ENCODE results near the gene SYPL1.

The SYPL1 gene

DNA sequence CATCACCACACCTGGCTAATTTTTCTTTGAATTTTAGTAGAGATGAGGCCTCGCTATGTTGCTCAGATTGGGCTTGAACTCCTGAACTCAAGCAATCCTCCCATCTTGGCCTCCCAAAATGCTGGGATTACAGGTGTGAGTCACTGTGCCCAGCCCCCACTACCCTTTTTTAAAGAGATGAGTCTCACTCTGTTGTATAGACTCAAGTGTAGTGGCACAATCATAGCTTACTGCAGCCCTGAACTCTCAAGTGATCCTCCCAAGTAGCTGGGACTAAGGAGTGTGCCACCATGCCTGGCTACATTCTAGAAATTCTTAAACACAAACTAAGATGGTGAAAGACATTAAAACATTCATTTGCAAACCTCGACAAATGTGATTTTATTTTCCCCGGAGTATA is 12.6 kb downstream of the SYPL1 start:
- TF ChIP-seq FOXP2 (optimal IDR thresholded peaks at IDR 0.05; ENCODE audit: borderline replicate concordance, extremely low read depth, extremely low read length, insufficient read depth): no peak
- TF ChIP-seq, protein P1, sequence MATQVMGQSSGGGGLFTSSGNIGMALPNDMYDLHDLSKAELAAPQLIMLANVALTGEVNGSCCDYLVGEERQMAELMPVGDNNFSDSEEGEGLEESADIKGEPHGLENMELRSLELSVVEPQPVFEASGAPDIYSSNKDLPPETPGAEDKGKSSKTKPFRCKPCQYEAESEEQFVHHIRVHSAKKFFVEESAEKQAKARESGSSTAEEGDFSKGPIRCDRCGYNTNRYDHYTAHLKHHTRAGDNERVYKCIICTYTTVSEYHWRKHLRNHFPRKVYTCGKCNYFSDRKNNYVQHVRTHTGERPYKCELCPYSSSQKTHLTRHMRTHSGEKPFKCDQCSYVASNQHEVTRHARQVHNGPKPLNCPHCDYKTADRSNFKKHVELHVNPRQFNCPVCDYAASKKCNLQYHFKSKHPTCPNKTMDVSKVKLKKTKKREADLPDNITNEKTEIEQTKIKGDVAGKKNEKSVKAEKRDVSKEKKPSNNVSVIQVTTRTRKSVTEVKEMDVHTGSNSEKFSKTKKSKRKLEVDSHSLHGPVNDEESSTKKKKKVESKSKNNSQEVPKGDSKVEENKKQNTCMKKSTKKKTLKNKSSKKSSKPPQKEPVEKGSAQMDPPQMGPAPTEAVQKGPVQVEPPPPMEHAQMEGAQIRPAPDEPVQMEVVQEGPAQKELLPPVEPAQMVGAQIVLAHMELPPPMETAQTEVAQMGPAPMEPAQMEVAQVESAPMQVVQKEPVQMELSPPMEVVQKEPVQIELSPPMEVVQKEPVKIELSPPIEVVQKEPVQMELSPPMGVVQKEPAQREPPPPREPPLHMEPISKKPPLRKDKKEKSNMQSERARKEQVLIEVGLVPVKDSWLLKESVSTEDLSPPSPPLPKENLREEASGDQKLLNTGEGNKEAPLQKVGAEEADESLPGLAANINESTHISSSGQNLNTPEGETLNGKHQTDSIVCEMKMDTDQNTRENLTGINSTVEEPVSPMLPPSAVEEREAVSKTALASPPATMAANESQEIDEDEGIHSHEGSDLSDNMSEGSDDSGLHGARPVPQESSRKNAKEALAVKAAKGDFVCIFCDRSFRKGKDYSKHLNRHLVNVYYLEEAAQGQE (IDR thresholded peaks at IDR 0.05; ENCODE audit: insufficient read depth in 1 of 2, low read depth in 2 of 2, low read length in 2 of 2): no peak
- no peak for TF ChIP-seq SIN3A (IDR thresholded peaks at IDR 0.05; ENCODE audit: borderline replicate concordance, insufficient read depth, low read length)
- no peak for TF ChIP-seq POLR2AphosphoS5 (IDR thresholded peaks at IDR 0.05; ENCODE audit: low read depth, low read length)
- no peak for TF ChIP-seq TAF1 (IDR thresholded peaks at IDR 0.05; ENCODE audit: borderline replicate concordance, insufficient read depth, low read length)

DNA sequence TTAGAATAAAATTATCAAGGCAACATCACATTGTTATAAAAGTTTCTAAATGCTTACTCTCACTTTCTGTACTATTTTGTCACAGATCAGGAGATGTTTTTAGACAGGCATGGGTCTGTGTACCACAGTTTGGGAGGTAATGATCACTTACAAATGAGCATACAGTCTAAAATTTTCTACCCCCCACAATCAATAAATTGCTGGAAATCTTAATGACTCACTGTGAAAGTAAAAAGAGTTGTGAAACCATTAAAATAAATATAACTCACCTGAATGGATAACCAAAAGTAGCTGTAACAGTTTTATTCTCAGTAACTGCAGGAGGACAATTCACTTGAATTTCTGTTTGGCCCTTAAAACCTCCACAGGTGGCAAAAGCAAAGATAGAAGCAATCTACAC is 13.2 kb downstream of the SYPL1 start:
- TF ChIP-seq POLR2AphosphoS5 (IDR thresholded peaks at IDR 0.05; ENCODE audit: low read depth, low read length): no peak

DNA sequence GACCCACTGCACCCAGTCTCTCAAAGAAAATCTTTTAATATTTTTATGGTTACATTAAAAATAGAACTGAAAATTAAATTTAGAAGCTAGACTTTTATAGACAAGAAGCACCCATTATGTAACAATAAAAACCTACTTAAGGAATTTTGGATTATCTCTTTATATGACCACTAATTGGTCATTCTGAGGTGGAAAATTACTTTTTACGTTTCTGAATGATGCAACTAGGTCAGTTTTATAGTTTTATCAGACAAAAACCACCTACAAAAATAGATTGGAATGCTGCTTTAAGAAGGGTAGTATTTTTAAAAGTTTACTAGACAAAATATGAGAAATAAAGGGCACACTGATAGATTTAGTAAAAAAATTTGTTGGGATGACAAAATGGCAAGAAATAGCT is 16.5 kb downstream of the SYPL1 start:
- TF ChIP-seq POLR2AphosphoS5 (IDR thresholded peaks at IDR 0.05; ENCODE audit: low read depth, low read length): no peak
- no peak for TF ChIP-seq SIN3A (IDR thresholded peaks at IDR 0.05; ENCODE audit: borderline replicate concordance, insufficient read depth, low read length)
- TF ChIP-seq, protein P1 (IDR thresholded peaks at IDR 0.05; ENCODE audit: insufficient read depth in 1 of 2, low read depth in 2 of 2, low read length in 2 of 2): no peak
- no peak for TF ChIP-seq FOXP2 (optimal IDR thresholded peaks at IDR 0.05; ENCODE audit: borderline replicate concordance, extremely low read depth, extremely low read length, insufficient read depth)

DNA sequence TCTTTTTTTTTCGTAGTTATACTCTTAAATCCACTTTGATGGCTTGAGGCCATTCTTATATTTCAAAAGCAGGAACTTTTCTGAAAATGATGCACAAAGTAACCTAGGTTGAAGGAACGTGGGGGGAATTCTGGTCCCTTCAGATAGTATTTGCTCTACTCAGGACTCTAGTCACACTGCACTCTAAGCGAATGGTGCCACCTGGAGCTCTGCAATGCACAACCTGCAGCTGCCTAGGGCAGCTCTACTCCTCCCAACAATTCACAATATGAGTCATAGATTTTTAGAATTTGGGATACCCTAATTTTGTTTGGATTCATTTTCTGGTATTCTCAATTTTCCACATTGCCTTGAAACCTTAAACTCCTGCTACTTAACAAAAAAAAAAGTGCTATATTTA is 17.3 kb downstream of the SYPL1 start:
- TF ChIP-seq TAF1 (IDR thresholded peaks at IDR 0.05; ENCODE audit: borderline replicate concordance, insufficient read depth, low read length) (no peak), POLR2AphosphoS5 (IDR thresholded peaks at IDR 0.05; ENCODE audit: low read depth, low read length) (no peak), SIN3A (IDR thresholded peaks at IDR 0.05; ENCODE audit: borderline replicate concordance, insufficient read depth, low read length) (no peak), FOXP2 (optimal IDR thresholded peaks at IDR 0.05; ENCODE audit: borderline replicate concordance, extremely low read depth, extremely low read length, insufficient read depth) (no peak)
- TF ChIP-seq, protein P1 (IDR thresholded peaks at IDR 0.05; ENCODE audit: insufficient read depth in 1 of 2, low read depth in 2 of 2, low read length in 2 of 2): no peak

DNA sequence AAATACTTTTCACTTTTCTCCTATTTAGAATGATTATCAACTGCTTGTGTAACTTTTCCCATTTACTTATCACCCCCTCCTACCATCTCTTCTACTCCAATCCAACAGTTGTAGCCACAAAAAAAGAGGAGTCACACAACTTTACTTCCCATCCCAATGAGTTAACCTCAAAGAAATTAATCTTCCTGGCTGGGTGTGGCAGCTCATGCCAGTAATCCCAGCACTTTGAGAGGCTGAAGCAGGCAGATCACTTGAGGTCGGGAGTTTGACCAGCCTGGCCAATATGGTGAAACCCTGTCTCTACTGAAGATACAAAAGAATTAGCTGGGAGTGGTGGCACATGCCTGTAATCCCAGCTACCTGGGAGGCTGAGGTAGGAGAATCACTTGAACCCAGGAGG is 19.9 kb downstream of the SYPL1 start:
- no peak for TF ChIP-seq FOXP2 (optimal IDR thresholded peaks at IDR 0.05; ENCODE audit: borderline replicate concordance, extremely low read depth, extremely low read length, insufficient read depth)
- TF ChIP-seq SIN3A (IDR thresholded peaks at IDR 0.05; ENCODE audit: borderline replicate concordance, insufficient read depth, low read length): no peak
- TF ChIP-seq, protein P1 (IDR thresholded peaks at IDR 0.05; ENCODE audit: insufficient read depth in 1 of 2, low read depth in 2 of 2, low read length in 2 of 2): no peak
- TF ChIP-seq POLR2AphosphoS5 (IDR thresholded peaks at IDR 0.05; ENCODE audit: low read depth, low read length): no peak

Data from PFSK-1 (cell line).